IPS-18a (cell line): ENCODE measurements around the gene ATF7IP2.
"Not testable (repeated sequence)": the region's sequence is repeated elsewhere in the genome, so short reads cannot be mapped to it uniquely, and the experiment has no call there.

Experiments used
- H3K27ac ChIP-seq: one replicate; pipeline ENCODE4 v1.5.1; 2013; ENCODE audit warnings: low read length
- H3K27me3 ChIP-seq: one replicate; pipeline ENCODE4 v1.6.1; 2013; ENCODE audit warnings: mild to moderate bottlenecking, low read length; ENCODE audit not compliant: control insufficient read depth, insufficient read depth
- H3K36me3 ChIP-seq: one replicate; pipeline ENCODE4 v1.6.1; 2013; ENCODE audit warnings: low read depth, low read length; ENCODE audit not compliant: control insufficient read depth
- H3K4me1 ChIP-seq: one replicate; pipeline ENCODE4 v1.6.1; 2013; ENCODE audit warnings: low read depth, low read length; ENCODE audit not compliant: control insufficient read depth
- H3K4me3 ChIP-seq: one replicate; pipeline ENCODE4 v1.5.1; 2013; ENCODE audit warnings: low read length
- H3K9ac ChIP-seq: one replicate; pipeline ENCODE4 v1.6.1; 2013; ENCODE audit warnings: mild to moderate bottlenecking, low read length, moderate library complexity
- H3K9me3 ChIP-seq: one replicate; pipeline ENCODE4 v1.6.1; 2013; ENCODE audit warnings: low read depth, low read length; ENCODE audit not compliant: control insufficient read depth

The ATF7IP2 gene

GRCh38 chr16:10386517-10387100 lies 748 bp downstream of the ATF7IP2 start:
- H3K4me1 ChIP-seq: peaks cover 9% of the 10 kb centered on the region
- H3K36me3 ChIP-seq: peaks cover 4% of the 10 kb centered on the region
- H3K27ac ChIP-seq: no peak overlapping the region
- H3K9ac ChIP-seq: peak overlapping the region; percentile 75
- H3K9me3 ChIP-seq: peaks cover 3% of the 10 kb centered on the region
- no peaks in the 10 kb centered on the region for H3K27me3 ChIP-seq
- H3K4me3 ChIP-seq: peak overlapping the region; percentile 94

- peak overlapping the region; percentile 75 for H3K9ac ChIP-seq
Observed at GRCh38 chr16:10387188-10387617, 1.3 kb downstream of the ATF7IP2 start.

GRCh38 chr16:10388988-10389387 lies 3.1 kb downstream of the ATF7IP2 start:
- H3K27ac ChIP-seq: no peak overlapping the region
- peaks cover 3% of the 10 kb centered on the region for H3K9me3 ChIP-seq
- no peak overlapping the region for H3K9ac ChIP-seq
- no peak overlapping the region for H3K4me3 ChIP-seq
- H3K36me3 ChIP-seq: peaks cover 4% of the 10 kb centered on the region
- H3K27me3 ChIP-seq: no peaks in the 10 kb centered on the region
- peaks cover 6% of the 10 kb centered on the region for H3K4me1 ChIP-seq

More at GRCh38 chr16:10387188-10387617, 1.3 kb downstream of the ATF7IP2 start:
- Histone ChIP-seq H3K27me3 (no peaks in the 10 kb centered on the region), H3K27ac (no peak overlapping the region), H3K4me1 (peaks cover 9% of the 10 kb centered on the region), H3K4me3 (peak overlapping the region; percentile 94), H3K36me3 (peaks cover 4% of the 10 kb centered on the region), H3K9me3 (peaks cover 3% of the 10 kb centered on the region)

GRCh38 chr16:10390330-10390729 lies 4.5 kb downstream of the ATF7IP2 start:
- H3K4me1 ChIP-seq: peaks cover 6% of the 10 kb centered on the region

GRCh38 chr16:10390867-10391266 lies 5.0 kb downstream of the ATF7IP2 start:
- Histone ChIP-seq H3K36me3 (peaks cover 4% of the 10 kb centered on the region), H3K9me3 (no peaks in the 10 kb centered on the region), H3K9ac (no peak overlapping the region), H3K4me1 (peaks cover 6% of the 10 kb centered on the region), H3K27me3 (no peaks in the 10 kb centered on the region), H3K4me3 (no peak overlapping the region), H3K27ac (no peak overlapping the region)

More at GRCh38 chr16:10390330-10390729, 4.5 kb downstream of the ATF7IP2 start:
- H3K27ac ChIP-seq: no peak overlapping the region
- H3K9ac ChIP-seq: no peak overlapping the region
- H3K36me3 ChIP-seq: peaks cover 4% of the 10 kb centered on the region
- H3K4me3 ChIP-seq: no peak overlapping the region
- no peaks in the 10 kb centered on the region for H3K27me3 ChIP-seq
- H3K9me3 ChIP-seq: no peaks in the 10 kb centered on the region

- H3K9ac ChIP-seq: no peak overlapping the region
- peaks cover 6% of the 10 kb centered on the region for H3K4me1 ChIP-seq
- H3K4me3 ChIP-seq: no peak overlapping the region
- H3K9me3 ChIP-seq: no peaks in the 10 kb centered on the region
- no peaks in the 10 kb centered on the region for H3K27me3 ChIP-seq
- peaks cover 4% of the 10 kb centered on the region for H3K36me3 ChIP-seq
- H3K27ac ChIP-seq: no peak overlapping the region
Observed at GRCh38 chr16:10391339-10391738, 5.5 kb downstream of the ATF7IP2 start.

- H3K9ac ChIP-seq: no peak overlapping the region
- no peak overlapping the region for H3K27ac ChIP-seq
- H3K4me3 ChIP-seq: no peak overlapping the region
- no peaks in the 10 kb centered on the region for H3K36me3 ChIP-seq
- no peaks in the 10 kb centered on the region for H3K27me3 ChIP-seq
- H3K4me1 ChIP-seq: no peaks in the 10 kb centered on the region
- H3K9me3 ChIP-seq: no peaks in the 10 kb centered on the region
Observed at GRCh38 chr16:10402975-10403374, 17.1 kb downstream of the ATF7IP2 start.

- Histone ChIP-seq H3K4me1 (no peaks in the 10 kb centered on the region), H3K27ac (no peak overlapping the region), H3K9me3 (peaks cover 12% of the 10 kb centered on the region), H3K36me3 (no peaks in the 10 kb centered on the region), H3K4me3 (no peak overlapping the region), H3K9ac (no peak overlapping the region), H3K27me3 (no peaks in the 10 kb centered on the region)
Observed at GRCh38 chr16:10405386-10405939, 19.6 kb downstream of the ATF7IP2 start.

GRCh38 chr16:10408824-10409381 lies 23.0 kb downstream of the ATF7IP2 start:
- H3K36me3 ChIP-seq: no peaks in the 10 kb centered on the region
- no peak overlapping the region for H3K4me3 ChIP-seq
- no peaks in the 10 kb centered on the region for H3K27me3 ChIP-seq
- no peak overlapping the region for H3K9ac ChIP-seq
- peaks cover 19% of the 10 kb centered on the region for H3K9me3 ChIP-seq
- no peaks in the 10 kb centered on the region for H3K4me1 ChIP-seq
- H3K27ac ChIP-seq: no peak overlapping the region

GRCh38 chr16:10409713-10410112 lies 23.9 kb downstream of the ATF7IP2 start:
- not testable (repeated sequence) for H3K27ac ChIP-seq, H3K27me3 ChIP-seq, H3K4me1 ChIP-seq, H3K9ac ChIP-seq, H3K36me3 ChIP-seq, H3K4me3 ChIP-seq
- peaks cover 19% of the 10 kb centered on the region for H3K9me3 ChIP-seq

- Histone ChIP-seq H3K9me3 (peaks cover 27% of the 10 kb centered on the region), H3K27ac (no peak overlapping the region), H3K4me1 (no peaks in the 10 kb centered on the region), H3K36me3 (no peaks in the 10 kb centered on the region), H3K4me3 (no peak overlapping the region), H3K9ac (no peak overlapping the region), H3K27me3 (no peaks in the 10 kb centered on the region)
Observed at GRCh38 chr16:10410469-10410868, 24.6 kb downstream of the ATF7IP2 start.
